Activated effector memory CD4-positive, alpha-beta T cell treated with anti-CD3 and anti-CD28 coated beads, Interleukin-2, amount 50 U/mL, for 16 hours (primary cell): ENCODE data around the gene ZNF778.

Experiments
- DNase-seq: peaks from one replicate; pipeline ENCODE4 v3.0.0-alpha.2; 2020

Gene ZNF778

DNA sequence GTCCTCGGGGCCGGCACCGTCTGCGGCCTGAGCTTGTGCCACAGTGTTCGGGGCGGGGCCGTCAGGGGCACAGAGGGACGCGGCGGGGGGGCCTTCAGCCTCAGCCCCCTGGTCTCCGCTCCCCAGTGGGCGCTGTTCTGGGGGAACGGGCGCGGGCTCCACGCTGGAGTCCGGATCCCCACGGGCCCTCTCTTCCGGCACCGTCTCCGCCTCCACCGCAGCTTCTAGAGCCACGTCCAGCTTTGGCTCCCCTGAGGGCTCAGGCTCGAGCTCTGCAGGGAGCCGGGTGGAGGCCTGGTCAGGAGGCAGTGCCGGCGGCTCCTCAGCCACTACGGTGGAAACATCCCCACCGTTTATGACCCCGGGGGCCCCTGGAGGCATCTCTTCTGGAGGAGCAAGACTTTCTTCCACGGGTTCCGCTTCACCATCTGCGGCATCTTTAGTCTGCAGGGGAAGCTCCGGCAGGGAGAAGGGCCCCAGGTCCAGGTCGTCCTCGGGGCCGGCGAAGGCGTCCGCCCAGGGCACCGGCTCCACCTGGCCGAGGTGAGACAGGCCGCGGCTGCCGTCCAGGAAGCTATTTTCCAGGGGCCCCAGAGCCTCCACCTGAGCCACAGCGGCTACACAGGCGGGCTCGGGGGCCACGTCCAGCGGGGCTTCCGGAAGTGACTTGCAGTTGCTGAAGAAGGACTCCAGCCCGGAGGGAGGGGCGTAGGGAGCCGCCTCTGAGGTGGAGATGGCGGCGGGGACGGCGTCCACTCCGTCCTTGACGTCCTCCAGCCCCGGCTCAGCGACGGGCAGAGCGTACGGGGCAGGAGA, 62.4 kb downstream of the ZNF778 start:
- no peak for DNase-seq

DNA sequence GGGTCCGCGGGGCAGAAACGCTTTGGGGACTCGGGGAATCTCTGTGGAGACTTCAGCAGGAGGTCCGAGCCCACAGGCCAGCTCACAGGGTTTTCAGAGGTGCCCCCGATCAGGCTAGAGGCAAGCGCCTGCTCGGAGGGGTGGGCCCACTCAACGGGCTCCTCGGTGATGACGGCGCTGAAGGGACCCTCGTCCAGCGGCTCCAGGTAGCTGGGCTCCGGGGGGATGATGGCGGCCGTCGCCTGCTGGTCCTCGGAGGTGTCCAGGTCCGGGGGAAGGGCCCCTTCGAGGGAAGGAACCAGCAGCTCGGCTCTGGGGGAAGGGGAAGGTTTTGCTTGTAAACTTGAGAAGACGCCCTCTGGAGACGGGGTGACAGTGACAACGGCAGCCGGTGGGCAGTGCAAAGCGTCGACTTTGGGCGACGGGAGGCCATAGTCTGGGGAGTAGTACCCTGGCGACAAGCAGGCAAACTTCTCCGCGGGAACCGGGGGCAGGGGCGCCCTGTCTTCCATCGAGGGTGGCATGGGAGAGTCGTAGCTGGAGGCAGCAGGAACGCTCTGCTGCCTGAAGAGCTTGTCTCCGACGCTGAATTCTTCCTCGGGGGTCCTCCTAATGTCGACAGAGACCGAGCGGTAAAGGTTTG, 63.2 kb downstream of the ZNF778 start:
- no peak for DNase-seq

- DNase-seq, result no peak
These were observed 63.7 kb downstream of the ZNF778 start for GRCh38 chr16:89281189-89281577.

GRCh38 chr16:89281829-89282228, 64.3 kb downstream of the ZNF778 start:
- DNase-seq, result no peak

DNA sequence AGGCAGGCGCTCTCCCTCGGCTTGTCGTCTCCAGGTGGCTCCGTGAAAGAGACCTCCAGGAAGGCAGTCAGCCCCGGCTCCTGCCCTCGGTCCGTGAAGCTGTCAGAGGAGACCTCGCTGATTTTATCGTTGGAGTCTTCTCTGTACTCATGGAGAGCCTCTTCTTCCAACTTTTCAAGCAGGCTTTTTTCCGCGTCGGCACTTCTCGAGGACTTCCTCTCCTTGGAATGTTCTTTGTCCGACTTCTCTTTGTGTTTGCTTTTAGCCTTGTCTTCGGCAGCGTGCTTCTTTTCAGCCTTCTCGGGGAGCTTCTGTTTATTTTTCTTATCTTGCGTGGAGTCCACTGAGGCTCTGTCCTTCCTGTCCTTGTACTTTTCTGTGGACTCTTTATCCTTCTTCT, 65.0 kb downstream of the ZNF778 start:
- DNase-seq, result no peak

DNA sequence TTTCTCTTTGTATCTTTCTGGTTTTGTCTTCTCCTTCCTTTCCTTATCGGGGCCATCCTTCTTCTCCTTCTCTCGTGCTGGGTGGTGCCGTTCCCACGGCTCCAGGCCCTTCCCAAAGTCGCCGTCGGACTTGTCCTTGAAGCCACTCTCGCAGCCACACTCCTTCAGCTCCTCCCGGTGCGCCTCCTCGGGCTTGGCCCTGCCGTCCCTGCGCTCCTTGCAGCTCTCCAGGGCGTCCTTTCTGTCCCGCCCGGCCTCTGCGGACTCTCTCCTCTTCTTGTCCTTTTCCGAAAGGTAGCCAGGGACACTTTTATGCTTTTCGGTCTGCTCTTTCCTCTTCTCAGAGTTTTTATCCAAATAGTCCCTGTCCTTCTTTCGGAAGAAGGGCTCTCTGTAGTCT, 65.9 kb downstream of the ZNF778 start:
- no peak for DNase-seq

- no peak for DNase-seq
These were observed 67.9 kb downstream of the ZNF778 start for GRCh38 chr16:89285381-89285780.

DNA sequence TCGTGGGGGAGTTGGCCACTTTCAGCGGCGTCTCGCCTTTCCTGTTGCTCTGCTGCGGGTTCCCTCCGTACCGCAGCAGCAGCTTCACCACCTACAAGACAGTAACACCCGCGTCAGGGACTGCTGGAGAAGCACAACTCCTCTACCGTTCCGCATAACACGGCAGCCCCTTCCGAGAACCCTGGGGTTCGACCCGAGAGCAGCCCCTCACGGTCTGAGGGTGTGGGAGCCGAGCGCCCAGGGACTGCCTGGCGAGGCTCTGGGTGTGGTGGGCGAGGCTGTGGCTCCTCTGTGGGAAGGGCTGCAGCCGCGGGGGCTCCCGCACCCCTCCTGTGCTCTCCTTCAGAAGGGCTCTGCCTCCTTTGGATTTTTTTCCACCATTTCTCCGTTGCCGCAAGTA, 68.6 kb downstream of the ZNF778 start:
- DNase-seq, result no peak
